HEK293 (cell line): ENCODE measurements around the gene WDPCP.

Source experiments
- KLF16 ChIP-seq: fragments of 450-650 bp; formaldehyde crosslinking; IDR thresholded peaks from 2 replicates; pipeline ENCODE4 v1.5.1; 2017; ENCODE audit warnings: missing biosample characterization, missing genetic modification characterization
- YY1 ChIP-seq: fragments of 450-650 bp; formaldehyde crosslinking; IDR thresholded peaks from 2 replicates; pipeline ENCODE4 v1.5.1; 2018; ENCODE audit warnings: missing biosample characterization, missing genetic modification characterization
- ZNF521 ChIP-seq: fragments of 450-650 bp; formaldehyde crosslinking; IDR thresholded peaks from 2 replicates; pipeline ENCODE4 v1.5.1; 2017; ENCODE audit warnings: missing biosample characterization, mild to moderate bottlenecking, missing genetic modification characterization
- ZNF768 ChIP-seq: fragments of 450-650 bp; formaldehyde crosslinking; IDR thresholded peaks from 2 replicates; pipeline ENCODE4 v1.5.1; 2018; ENCODE audit warnings: missing biosample characterization, mild to moderate bottlenecking, missing genetic modification characterization
- ZSCAN23 ChIP-seq: fragments of 450-650 bp; formaldehyde crosslinking; IDR thresholded peaks from 2 replicates; pipeline ENCODE4 v1.5.1; 2016; ENCODE audit warnings: missing biosample characterization, missing genetic modification characterization
- TF ChIP-seq, protein P1 (sequence below): fragments of 450-650 bp; formaldehyde crosslinking; IDR thresholded peaks from 2 replicates; pipeline ENCODE4 v1.5.1; 2016; ENCODE audit warnings: missing biosample characterization, missing genetic modification characterization
- TF ChIP-seq, protein P2 (sequence below): fragments of 450-650 bp; formaldehyde crosslinking; conservative IDR thresholded peaks from 2 replicates; pipeline ENCODE4 v1.5.1; 2016; ENCODE audit warnings: low read depth, missing biosample characterization, missing genetic modification characterization

DNA sequence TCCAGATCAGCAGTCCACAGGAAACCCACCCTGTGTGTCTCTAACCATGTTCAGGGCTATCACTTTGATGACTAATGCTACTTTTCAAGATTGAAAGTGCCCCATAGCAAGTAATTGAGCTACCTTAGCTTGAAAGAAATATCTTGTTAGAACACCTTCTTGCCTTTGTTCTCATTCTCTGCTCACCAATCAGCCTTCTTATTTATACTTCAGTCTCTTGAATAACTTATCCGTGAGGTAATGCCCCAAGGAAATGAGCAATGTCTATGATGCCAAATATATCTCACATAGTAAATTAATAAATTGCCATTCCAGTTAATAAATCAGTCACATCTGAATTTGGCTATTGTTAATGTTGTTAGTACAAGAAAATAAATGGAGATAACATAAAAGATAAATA is 141.6 kb downstream of the WDPCP start:
- TF ChIP-seq, protein P1, sequence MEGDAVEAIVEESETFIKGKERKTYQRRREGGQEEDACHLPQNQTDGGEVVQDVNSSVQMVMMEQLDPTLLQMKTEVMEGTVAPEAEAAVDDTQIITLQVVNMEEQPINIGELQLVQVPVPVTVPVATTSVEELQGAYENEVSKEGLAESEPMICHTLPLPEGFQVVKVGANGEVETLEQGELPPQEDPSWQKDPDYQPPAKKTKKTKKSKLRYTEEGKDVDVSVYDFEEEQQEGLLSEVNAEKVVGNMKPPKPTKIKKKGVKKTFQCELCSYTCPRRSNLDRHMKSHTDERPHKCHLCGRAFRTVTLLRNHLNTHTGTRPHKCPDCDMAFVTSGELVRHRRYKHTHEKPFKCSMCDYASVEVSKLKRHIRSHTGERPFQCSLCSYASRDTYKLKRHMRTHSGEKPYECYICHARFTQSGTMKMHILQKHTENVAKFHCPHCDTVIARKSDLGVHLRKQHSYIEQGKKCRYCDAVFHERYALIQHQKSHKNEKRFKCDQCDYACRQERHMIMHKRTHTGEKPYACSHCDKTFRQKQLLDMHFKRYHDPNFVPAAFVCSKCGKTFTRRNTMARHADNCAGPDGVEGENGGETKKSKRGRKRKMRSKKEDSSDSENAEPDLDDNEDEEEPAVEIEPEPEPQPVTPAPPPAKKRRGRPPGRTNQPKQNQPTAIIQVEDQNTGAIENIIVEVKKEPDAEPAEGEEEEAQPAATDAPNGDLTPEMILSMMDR (tag by site-specific recombination): no peak
- TF ChIP-seq ZNF521 (tag by site-specific recombination): no peak
- TF ChIP-seq ZSCAN23: no peak
- TF ChIP-seq ZNF768 (tag by site-specific recombination): no peak
- no peak for TF ChIP-seq YY1 (tag by site-specific recombination)
- TF ChIP-seq KLF16 (tag by site-specific recombination): no peak
- TF ChIP-seq, protein P2, sequence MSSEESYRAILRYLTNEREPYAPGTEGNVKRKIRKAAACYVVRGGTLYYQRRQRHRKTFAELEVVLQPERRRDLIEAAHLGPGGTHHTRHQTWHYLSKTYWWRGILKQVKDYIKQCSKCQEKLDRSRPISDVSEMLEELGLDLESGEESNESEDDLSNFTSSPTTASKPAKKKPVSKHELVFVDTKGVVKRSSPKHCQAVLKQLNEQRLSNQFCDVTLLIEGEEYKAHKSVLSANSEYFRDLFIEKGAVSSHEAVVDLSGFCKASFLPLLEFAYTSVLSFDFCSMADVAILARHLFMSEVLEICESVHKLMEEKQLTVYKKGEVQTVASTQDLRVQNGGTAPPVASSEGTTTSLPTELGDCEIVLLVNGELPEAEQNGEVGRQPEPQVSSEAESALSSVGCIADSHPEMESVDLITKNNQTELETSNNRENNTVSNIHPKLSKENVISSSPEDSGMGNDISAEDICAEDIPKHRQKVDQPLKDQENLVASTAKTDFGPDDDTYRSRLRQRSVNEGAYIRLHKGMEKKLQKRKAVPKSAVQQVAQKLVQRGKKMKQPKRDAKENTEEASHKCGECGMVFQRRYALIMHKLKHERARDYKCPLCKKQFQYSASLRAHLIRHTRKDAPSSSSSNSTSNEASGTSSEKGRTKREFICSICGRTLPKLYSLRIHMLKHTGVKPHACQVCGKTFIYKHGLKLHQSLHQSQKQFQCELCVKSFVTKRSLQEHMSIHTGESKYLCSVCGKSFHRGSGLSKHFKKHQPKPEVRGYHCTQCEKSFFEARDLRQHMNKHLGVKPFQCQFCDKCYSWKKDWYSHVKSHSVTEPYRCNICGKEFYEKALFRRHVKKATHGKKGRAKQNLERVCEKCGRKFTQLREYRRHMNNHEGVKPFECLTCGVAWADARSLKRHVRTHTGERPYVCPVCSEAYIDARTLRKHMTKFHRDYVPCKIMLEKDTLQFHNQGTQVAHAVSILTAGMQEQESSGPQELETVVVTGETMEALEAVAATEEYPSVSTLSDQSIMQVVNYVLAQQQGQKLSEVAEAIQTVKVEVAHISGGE (tag by site-specific recombination): no peak
